MG63 (cell line): Measurements from ENCODE around the gene TNNT1. TPM values are rescaled to one million over a fixed set of nuclear protein-coding genes. Genes with fewer than 3 reads are reported as not detected.
"Not testable (repeated sequence)": the region's sequence is repeated elsewhere in the genome, so short reads cannot be mapped to it uniquely, and the experiment has no call there.

ENCODE experiments used
- DNase-seq: peaks from one replicate; pipeline ENCODE4 v3.0.0-alpha.2; 2020
- H3K27me3 ChIP-seq: fragments of 250-450 bp; sonication (Bioruptor Pico); 2 replicates; pipeline ENCODE4 v1.5.1; 2020; ENCODE audit warnings: mild to moderate bottlenecking, moderate library complexity
- H3K36me3 ChIP-seq: fragments of 250-450 bp; sonication (Bioruptor Pico); 2 replicates; pipeline ENCODE4 v1.5.1; 2020; ENCODE audit warnings: mild to moderate bottlenecking, moderate library complexity
- H3K4me3 ChIP-seq: fragments of 250-450 bp; sonication (Bioruptor Pico); 2 replicates; pipeline ENCODE4 v1.5.1; 2020; ENCODE audit warnings: mild to moderate bottlenecking, moderate library complexity
- H3K9me3 ChIP-seq: fragments of 250-450 bp; sonication (Bioruptor Pico); 2 replicates; pipeline ENCODE4 v1.5.1; 2020; ENCODE audit warnings: mild to moderate bottlenecking, moderate library complexity
- total RNA-seq: library from RNA; depleted of rRNA; stranded (reverse); fragments of >200 nt; shearing (Covaris generic); gene quantifications from 2 replicates; pipeline ENCODE4 v1.2.3, GENCODE V29; 2014; ENCODE audit warnings: low replicate concordance

TNNT1 gene
- total RNA-seq, 1 experiment from 2014 or later = 1.7 TPM

DNA sequence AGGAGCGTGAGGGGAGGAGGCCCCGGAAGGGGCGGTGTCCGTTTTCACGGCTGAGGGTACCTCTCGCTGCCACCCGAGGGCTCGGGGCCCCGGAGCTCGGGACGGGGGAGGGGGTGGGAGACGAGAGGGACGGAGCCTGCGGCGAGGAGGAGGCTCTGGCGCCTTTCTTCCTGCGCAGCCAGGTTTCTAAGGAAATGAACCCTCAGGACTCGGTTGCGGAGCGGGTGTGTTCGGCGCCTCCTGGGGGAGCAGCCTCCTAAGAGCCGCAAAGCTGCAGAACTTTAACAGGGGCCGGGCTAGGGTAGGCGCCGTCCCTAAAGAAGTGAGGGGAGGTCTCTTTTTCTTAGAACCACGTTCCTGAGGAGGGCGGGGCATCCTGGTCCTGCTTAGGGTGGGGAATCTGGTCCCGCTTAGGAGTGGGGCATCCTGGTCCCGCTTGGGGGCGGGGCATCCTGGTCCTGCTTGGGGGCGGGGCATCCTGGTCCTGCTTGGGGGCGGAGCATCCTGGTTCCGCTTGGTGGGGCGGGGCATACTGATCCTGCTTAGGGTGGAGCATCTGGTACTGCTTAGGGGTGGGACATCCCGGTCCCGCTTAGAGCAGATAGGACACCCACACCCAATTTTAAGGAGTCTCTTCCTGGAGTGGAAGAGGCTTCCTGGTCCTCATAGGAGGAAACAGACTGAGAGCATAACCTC lies 24.9 kb upstream of the TNNT1 start:
- H3K27me3 ChIP-seq = no peaks in the 10 kb centered on the region; the same call in 1 of the 2 replicates
- H3K9me3 ChIP-seq = no peaks in the 10 kb centered on the region
- H3K36me3 ChIP-seq = no peaks in the 10 kb centered on the region
- H3K4me3 ChIP-seq = peak overlapping the region; percentile 62
- peak; percentile 88 for DNase-seq

DNA sequence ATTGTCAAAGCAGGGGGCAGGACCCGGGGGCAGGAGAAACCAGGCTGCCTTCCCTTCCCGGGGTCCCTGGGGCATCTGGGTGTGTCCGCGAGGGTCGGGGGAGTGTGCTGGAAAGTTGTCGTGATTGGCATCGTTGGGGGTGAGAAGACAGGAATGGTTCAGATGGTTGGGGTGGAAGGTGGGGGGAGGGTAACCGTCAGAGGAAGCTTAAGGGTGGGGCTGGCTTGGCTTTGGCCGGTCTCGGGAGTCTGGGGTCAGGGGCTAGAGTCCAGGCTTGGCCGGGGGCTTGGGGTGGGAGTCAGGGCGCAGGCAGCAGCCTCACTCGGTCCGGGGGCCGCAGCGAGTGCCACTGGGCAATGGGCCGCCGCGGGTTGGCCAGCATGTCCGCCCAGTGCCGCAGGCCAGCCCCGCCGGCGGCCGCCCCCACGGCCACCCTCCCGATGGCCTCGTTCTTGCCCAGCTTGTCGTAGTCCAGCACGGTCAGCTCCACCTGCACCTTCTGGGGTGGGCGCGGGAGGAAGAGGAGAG lies 24.2 kb upstream of the TNNT1 start:
- Histone ChIP-seq H3K9me3 (no peaks in the 10 kb centered on the region), H3K4me3 (peak overlapping the region; percentile 62), H3K27me3 (no peaks in the 10 kb centered on the region; the same call in 1 of the 2 replicates), H3K36me3 (no peaks in the 10 kb centered on the region)
- DNase-seq = no peak

DNA sequence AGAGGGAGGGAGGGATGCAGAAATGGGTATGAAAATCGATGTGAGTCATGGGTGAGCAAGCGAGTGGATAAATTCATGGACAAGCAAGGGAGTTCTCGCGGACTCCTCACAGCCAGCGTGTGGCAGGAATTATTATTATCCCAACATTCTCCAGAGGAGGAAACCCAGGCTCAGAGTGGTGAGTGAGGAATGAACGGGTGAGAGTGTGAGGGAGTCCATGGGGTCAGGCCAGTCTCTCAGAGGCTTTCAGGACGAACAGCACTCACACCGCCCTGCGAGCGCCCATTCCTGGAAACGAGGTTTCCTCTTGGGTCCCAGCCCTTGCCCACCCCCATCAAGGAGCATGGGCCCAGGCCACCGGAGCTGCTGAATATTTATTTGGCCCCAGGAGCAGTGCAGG lies 23.7 kb upstream of the TNNT1 start:
- peak; percentile 71 for DNase-seq
- Histone ChIP-seq H3K27me3 (peaks cover 1% of the 10 kb centered on the region; the same call in 1 of the 2 replicates), H3K4me3 (peak overlapping the region; percentile 62), H3K9me3 (no peaks in the 10 kb centered on the region), H3K36me3 (no peaks in the 10 kb centered on the region)

DNA sequence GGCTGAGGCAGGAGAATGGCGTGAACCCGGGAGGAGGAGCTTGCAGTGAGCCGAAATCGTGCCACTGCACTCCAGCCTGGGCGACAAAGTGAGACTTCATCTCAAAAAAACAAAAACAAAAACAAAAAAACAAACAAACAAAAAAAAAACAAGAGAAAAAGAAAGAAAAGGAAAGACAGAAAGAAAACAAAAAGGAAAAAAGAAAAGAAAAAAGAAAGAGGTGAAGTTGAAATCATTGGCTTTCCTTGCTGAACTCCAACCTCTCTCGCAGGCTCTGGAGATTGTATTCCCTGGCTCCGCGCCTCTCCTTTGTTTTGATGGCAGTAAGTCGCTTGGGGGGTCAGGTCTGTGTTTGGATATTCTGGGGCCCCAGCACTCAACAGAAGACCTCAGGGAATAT lies 23.3 kb upstream of the TNNT1 start:
- H3K36me3 ChIP-seq, DNase-seq, H3K27me3 ChIP-seq, H3K9me3 ChIP-seq: not testable (repeated sequence)
- H3K4me3 ChIP-seq = peak overlapping the region; percentile 62

DNA sequence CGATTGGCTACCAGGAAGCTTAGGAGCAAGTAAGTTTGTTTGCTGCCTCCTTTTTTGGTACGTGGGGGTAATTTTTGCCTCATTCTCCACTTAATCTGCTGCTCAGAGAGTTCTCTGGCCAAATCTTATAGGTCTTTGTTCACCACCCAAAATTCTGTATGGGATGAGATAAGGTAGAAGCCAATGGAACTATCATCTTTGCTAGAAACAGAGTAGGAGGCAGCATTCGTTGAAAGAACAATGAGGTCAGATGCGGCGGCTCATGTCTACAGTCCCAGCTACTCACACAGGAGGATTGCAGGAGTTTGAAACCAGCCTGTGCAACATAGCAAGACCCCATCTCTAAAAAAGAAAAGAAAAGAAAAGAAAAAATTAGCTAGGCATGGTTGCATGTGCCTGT lies 22.4 kb upstream of the TNNT1 start:
- no peak for DNase-seq
- H3K36me3 ChIP-seq = no peaks in the 10 kb centered on the region

DNA sequence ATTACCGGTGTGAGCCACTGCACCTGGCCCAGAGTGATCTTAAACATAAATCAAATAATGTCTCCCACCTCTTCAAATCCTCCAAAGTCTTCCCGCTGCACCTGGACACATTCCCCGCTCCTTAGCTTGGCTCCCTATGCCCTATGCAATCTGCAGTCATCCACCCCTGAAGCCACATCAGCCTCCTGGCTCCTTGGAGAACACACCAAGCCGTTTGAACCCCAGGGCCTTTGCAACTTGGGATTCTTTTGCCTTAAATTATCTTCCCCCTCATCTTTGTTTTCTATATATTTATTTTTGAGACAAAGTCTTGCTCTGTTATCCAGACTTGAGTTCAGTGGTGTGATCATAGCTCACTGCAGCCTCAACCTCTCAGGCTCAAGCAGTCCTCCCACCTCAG lies 20.1 kb upstream of the TNNT1 start:
- no peaks in the 10 kb centered on the region for H3K9me3 ChIP-seq
- no peak for DNase-seq
- H3K36me3 ChIP-seq = no peaks in the 10 kb centered on the region
- peaks cover 3% of the 10 kb centered on the region for H3K27me3 ChIP-seq
- no peak overlapping the region for H3K4me3 ChIP-seq

More for the DNA sequence above, 22.4 kb upstream of the TNNT1 start:
- no peaks in the 10 kb centered on the region for H3K9me3 ChIP-seq
- no peak overlapping the region for H3K4me3 ChIP-seq
- peaks cover 3% of the 10 kb centered on the region; the same call in 1 of the 2 replicates for H3K27me3 ChIP-seq

DNA sequence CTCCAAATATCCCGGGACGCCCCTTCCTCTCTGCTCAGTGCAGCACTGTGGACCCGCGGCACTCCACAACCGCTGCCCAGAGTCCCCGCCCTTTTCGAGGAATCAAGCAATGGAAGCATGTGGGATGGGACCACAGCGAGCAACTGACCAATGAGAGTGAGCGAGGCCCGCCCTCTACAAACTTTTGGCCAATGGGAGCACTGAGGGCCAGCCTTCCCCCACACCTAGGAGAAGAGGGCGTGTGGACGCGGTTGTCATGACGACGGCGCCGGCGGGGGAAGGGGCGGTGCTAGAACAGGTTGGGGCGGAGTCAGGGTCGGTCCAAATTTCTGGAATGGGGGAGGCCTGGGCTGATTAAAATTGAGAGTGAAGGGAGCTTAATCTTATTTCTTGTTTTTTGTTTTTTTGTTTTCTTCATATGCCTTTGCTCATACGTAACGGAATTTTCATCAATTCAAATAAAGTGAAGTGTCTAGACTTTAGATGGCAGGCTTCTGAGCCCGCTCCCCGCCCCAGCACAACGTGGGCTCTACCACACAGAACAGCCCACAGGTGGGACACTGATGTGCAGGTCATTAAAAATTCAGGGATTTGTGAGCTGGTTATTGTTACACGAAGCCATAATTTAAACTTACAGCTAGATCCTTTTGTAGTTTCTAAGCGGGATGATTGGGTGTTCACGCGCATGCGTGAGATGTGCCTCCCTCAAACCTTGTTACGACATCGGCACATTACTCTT lies 17.7 kb upstream of the TNNT1 start, which contains the start of gene DNAAF3:
Gene DNAAF3 (minus strand): TSS at position 84 of the 739 bp plus-strand sequence. CDS start 200 bp downstream, outside the sequence.
- H3K27me3 ChIP-seq = peaks cover 5% of the 10 kb centered on the region
- H3K9me3 ChIP-seq = no peaks in the 10 kb centered on the region
- no peaks in the 10 kb centered on the region for H3K36me3 ChIP-seq
- DNase-seq = peak; percentile 98
- peak within 1 kb of the TSS; percentile 52 for H3K4me3 ChIP-seq

DNA sequence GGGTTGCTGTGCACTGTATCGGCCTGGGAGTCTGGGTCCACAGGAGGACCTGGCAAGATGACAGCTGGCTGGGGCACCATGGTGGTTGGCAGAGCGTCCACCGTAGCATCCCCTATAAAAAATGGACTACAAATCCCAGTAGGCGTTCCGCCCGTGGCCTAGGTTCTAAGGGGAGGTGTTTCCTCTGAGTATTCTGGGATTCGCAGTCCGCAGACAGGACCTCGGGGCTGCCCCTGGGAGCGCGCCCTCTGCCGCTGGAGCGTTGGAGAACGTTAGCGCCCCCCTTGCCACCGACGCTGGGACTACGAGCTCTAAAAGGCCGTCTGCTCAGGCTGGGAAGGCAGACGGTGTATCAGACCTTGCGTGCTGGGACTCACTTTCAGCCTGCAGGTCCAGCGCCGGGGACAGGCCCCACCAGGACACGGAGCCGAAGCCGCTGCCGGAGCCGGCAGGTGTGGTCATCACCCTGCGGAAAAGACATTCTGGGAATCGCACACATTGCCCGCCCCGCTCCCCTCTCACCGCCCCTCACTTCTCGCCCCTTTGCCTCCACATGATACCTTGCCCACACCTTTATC lies 17.0 kb upstream of the TNNT1 start:
- peak; percentile 78 for DNase-seq

DNA sequence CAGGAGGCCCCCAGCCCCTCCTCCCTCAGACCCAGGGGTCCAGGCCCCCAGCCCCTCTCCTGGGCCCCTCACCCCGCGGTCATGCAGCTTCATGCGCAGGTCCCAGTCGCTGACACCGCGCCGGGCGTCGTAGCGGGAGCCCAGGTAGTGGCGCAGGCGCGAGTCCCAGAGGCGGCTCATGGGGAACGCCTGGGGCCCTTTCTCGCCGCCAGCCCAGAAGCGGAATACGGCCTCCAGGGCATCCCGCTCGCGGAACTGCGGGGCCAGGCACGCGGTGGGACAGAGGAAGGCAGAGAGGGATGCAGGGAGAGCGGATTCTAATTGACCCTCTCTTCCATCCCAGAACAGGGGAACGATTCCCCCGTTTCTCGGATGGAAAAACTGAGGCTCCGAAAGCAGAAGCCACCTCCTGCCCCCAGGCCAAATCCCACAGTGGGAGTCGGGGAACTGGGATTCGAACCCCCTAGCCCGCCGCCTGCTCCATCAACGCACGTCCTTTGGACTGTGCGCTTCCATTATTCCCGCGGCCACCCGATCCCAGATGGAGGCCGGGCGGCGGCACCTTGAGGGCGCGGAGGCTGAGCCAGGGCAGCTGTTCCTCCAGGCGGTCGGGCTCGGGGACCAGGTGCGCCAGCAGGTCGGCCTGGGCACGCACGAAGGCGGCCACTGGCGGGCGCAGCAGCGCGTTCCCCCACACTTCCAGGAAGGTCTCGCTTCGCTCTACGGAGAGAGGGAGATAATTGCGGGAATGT lies 12.7 kb upstream of the TNNT1 start:
- Histone ChIP-seq H3K27me3 (peaks cover 2% of the 10 kb centered on the region; the same call in 1 of the 2 replicates), H3K9me3 (no peaks in the 10 kb centered on the region), H3K4me3 (no peak overlapping the region), H3K36me3 (no peaks in the 10 kb centered on the region)
- DNase-seq = no peak

More for the DNA sequence above, 17.0 kb upstream of the TNNT1 start:
- Histone ChIP-seq H3K4me3 (peak overlapping the region; percentile 52), H3K36me3 (no peaks in the 10 kb centered on the region), H3K27me3 (peaks cover 5% of the 10 kb centered on the region), H3K9me3 (no peaks in the 10 kb centered on the region)

DNA sequence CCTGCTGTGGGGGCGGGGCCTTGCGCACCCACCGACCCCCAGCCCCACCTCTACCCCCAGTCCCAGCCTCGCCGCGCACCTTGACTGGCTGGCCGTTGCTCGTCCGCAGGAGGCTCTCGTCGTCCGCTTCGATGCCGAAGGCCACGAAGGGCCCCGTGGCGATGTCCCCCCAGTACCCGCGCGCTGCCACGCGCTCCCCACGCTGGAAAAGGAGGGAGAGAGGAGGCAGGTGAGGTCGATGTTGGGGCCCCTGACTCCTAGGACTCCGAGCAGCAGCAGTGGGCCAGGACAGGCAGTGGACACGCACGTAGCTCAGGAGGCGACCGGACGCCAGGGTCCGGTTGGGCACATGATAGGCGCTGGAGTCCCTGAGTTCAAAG lies 12.0 kb upstream of the TNNT1 start:
- H3K9me3 ChIP-seq = no peaks in the 10 kb centered on the region
- DNase-seq = no peak
- no peaks in the 10 kb centered on the region for H3K36me3 ChIP-seq
- H3K27me3 ChIP-seq = peaks cover 2% of the 10 kb centered on the region; the same call in 1 of the 2 replicates
- H3K4me3 ChIP-seq = no peak overlapping the region

DNA sequence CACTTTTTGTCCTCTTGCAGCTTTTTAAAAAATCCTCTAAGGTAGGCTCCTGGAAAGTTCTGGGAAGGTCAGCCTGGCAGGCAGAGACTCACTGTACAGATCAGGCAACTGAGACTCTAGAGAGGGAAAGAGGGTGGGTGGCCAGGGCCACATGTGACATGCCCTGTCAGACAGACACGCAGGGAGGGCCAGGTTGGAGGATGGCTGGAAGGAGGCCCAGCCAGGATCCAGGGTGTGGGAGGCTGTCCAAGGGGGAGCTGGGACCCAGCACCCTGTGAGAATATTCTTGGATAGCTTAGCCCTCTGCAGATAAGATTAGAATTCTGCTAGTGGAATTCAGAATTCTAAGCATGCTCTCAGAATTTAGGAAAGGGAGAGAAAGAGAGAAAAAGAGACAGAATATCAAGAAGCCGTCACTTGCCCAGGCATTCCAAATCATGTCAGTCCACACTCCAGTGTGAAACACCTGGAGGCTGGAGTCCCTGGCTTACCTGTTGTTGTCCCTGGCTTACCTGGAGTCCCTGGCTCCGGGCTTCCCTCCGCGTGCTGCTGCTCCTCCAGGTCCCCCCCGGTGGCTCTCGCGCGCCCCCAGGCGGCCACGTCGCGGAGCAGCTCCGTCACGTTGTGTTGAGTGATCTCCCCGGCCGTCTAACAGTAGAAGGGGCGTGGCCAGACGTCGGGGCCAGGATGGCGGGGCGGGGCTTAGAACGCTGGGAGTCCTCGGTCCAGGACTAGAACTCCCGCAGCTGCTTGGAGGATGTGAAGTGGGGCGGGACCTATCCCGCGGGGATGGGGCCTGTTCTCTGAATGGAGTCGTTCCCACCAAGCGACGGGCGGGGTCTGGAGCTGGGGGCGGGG lies 11.4 kb upstream of the TNNT1 start:
- Histone ChIP-seq H3K27me3 (peaks cover 2% of the 10 kb centered on the region; the same call in 1 of the 2 replicates), H3K9me3 (no peaks in the 10 kb centered on the region), H3K4me3 (no peak overlapping the region), H3K36me3 (no peaks in the 10 kb centered on the region)
- DNase-seq = peak; percentile 92

DNA sequence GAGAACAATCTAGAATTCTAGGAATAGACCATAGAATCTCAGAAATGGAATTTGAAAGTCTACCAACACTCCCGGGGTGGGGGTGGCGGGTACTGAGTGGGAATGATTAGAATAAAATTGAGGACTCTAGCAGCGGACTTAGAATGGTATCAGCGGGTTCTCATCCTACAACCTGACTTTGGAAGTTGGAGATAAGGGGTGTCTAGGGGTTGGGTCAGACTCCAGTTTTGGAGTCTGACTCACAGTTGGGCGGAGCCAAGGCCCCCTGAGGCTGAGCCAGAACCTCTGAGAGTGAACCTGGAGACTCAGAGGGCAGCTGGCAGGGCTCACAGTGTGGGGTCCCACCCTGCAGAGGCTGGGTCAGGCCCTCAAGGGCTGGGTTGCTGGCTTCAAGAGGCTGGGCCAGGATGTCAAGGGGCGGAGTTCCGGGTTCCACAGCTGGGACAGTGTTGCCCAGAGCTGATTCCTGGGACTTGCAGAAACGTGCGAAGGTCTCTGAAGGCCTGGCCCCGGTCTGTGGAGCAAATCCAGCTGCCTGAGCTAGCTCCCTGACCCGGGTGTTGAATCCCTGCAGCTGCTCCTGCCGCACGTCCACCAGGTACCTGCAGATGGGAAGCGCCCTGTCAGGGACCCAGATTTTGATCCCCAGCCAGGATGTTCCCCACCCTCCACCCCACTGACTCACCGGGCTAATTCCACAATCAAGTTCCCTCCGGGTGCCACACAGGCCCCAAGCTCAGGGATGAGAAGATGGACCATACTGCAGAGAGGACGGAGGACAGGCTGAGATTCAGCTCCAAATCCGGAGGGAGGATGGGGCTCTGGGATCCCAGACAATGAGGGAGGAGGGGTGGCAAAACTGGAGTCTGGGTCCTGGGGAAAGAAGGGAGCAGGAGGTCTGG lies 10.1 kb upstream of the TNNT1 start:
- Histone ChIP-seq H3K9me3 (no peaks in the 10 kb centered on the region), H3K27me3 (peaks cover 2% of the 10 kb centered on the region; the same call in 1 of the 2 replicates), H3K4me3 (peak overlapping the region; percentile 17), H3K36me3 (no peaks in the 10 kb centered on the region)
- peak; percentile 96 for DNase-seq

DNA sequence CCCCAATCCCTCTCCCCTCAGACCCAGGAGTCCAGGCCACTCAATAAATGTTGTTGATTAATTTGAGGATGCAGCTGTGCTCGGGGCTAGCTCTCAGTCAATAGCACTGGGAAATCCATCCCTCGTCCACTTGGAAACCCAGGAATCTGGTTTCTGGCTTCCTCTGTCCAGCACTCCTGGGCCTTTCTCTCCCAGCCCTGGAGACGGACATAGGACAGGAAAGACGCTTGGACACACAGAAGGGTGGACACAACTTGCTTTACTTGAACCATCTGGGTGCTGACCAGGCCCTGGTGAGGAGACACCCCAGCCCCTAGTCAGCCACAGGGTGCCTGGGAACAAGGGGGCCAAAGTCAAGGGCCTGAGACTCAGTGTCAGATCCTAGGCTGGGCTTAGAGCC lies 9.4 kb upstream of the TNNT1 start:
- Histone ChIP-seq H3K27me3 (peaks cover 2% of the 10 kb centered on the region; the same call in 1 of the 2 replicates), H3K9me3 (no peaks in the 10 kb centered on the region), H3K4me3 (no peak overlapping the region), H3K36me3 (no peaks in the 10 kb centered on the region)
- DNase-seq = no peak

DNA sequence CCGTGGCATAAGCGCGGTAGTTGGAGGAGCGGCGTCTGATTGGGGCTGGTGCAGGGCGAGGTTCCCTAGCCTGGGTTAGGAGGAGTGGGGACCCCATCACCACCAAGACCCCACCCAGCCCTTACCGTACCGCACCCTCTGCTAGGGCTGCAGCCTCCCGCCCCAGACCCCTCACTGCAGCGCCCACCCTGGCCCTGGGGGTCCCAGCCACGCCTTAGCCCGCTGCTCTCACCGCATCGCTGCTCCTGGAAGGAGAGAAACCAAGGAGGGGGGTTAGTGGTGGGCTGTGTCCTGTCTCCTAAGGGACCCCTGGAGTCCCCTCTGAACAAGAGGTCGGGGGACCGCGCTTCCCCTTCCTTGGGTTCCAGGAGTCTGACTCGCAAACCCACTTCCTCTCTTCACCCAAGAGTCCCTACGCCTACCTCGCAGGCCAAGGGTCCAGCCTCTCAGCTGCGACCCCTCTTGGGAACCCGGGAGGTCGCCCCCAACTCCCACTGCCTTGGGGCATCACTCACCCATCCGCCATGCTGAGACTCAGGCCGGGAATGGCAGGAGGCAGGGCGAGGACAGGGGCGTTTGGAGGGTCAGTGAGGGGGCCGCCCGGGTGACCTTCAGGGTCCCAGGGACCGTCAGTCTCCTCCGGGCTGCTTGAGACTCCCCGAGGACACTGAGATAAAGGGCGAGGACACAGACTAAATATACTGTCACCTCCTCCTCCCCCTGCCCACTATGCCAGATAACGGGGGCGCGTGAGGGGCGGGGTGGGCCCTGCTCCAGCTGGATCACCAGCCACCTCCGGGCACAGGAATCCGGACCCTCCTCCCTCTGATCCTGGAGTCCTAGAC lies 8.3 kb upstream of the TNNT1 start, which contains the start of gene TNNI3:
Gene TNNI3 (minus strand): TSS at position 669 of the 845 bp plus-strand sequence. CDS start 143 bp downstream, at position 526.
- Histone ChIP-seq H3K36me3 (no peaks in the 10 kb centered on the region), H3K9me3 (no peaks in the 10 kb centered on the region), H3K27me3 (peaks cover 2% of the 10 kb centered on the region; the same call in 1 of the 2 replicates), H3K4me3 (no peak within 1 kb of the TSS)
- DNase-seq = no peak
